MV-4-11 (cell line): ENCODE data around the gene MVP.
A peak's percentile ranks its signal among the peaks of the same experiment; 100 is the strongest.
"Not testable (repeated sequence)": the region's sequence is repeated elsewhere in the genome, so short reads cannot be mapped to it uniquely, and the experiment has no call there.

Source experiments
- DNase-seq: peaks from one replicate; lab custom pipeline; 2025; lab: John Stamatoyannopoulos, UW

MVP gene

GRCh38 chr16:29820271-29820701 is at the start of gene MVP:
TSS of gene MVP (plus strand) at chr16:29820462. CDS start at chr16:29830550, 10,088 bp downstream.
- DNase-seq = peak; percentile 70

- DNase-seq = not testable (repeated sequence)
Observed at GRCh38 chr16:29772330-29772729, 47.9 kb upstream of the MVP start.

- DNase-seq = no peak
Observed at GRCh38 chr16:29774730-29775129, 45.5 kb upstream of the MVP start.

- no peak for DNase-seq
Observed at GRCh38 chr16:29775742-29776408, 44.4 kb upstream of the MVP start.

GRCh38 chr16:29777576-29778350 is 42.5 kb upstream of the MVP start, which contains the start of gene ZG16:
TSS of gene ZG16 (plus strand) at chr16:29778256. CDS start at chr16:29779267, 1,011 bp downstream.
- no peak for DNase-seq

- DNase-seq = no peak
Observed at GRCh38 chr16:29779474-29779873, 40.8 kb upstream of the MVP start.

GRCh38 chr16:29783094-29783953 is 36.9 kb upstream of the MVP start:
- not testable (repeated sequence) for DNase-seq

GRCh38 chr16:29784157-29784556 is 36.1 kb upstream of the MVP start:
- no peak for DNase-seq

- no peak for DNase-seq
Observed at GRCh38 chr16:29784901-29785500, 35.3 kb upstream of the MVP start.

- not testable (repeated sequence) for DNase-seq
Observed at GRCh38 chr16:29787155-29787554, 33.1 kb upstream of the MVP start.

GRCh38 chr16:29789775-29790182 is 30.5 kb upstream of the MVP start:
- DNase-seq = no peak

GRCh38 chr16:29790183-29790948 is 29.9 kb upstream of the MVP start, which contains the start of gene KIF22:
TSS of gene KIF22 (plus strand) at chr16:29790751. CDS start at chr16:29790760, 9 bp downstream.
- peak; percentile 98 for DNase-seq

- no peak for DNase-seq
Observed at GRCh38 chr16:29790949-29791844, 29.1 kb upstream of the MVP start.

GRCh38 chr16:29791845-29792807 is 28.1 kb upstream of the MVP start:
- no peak for DNase-seq

GRCh38 chr16:29793153-29793552 is 27.1 kb upstream of the MVP start:
- not testable (repeated sequence) for DNase-seq

- DNase-seq = no peak
Observed at GRCh38 chr16:29794231-29794710, 26.0 kb upstream of the MVP start.

- DNase-seq = no peak
Observed at GRCh38 chr16:29802416-29802935, 17.8 kb upstream of the MVP start.

- no peak for DNase-seq
Observed at GRCh38 chr16:29804020-29804419, 16.2 kb upstream of the MVP start.
